H1 (cell line): ENCODE results near the gene FLNC. TPM values are rescaled to one million over a fixed set of nuclear protein-coding genes. Genes with fewer than 3 reads are reported as not detected.

Experiments
- CTCF ChIA-PET: fragments of 300-600 bp; sonication (Branson Sonifier 250); formaldehyde crosslinking; loops from one replicate; lab custom pipeline; 2021; ENCODE audit not compliant: partially characterized antibody; lab: Charles Lee
- POLR2A ChIA-PET: fragments of 300-600 bp; sonication (Branson Sonifier 250); formaldehyde crosslinking; loops from one replicate; lab custom pipeline; 2021; ENCODE audit warnings: inconsistent platforms; ENCODE audit not compliant: partially characterized antibody; lab: Charles Lee
- DNase-seq, 2 experiments: peaks; one replicate each; pipeline versions ENCODE4 v3.0.0 to v3.0.0-alpha.2; 2010 to 2022; ENCODE audit warnings: low spot score in 2 of 2, low read depth in 1 of 2, mixed read lengths in 1 of 2
- FAIRE-seq: peaks from 2 replicates; lab custom pipeline; 2011; peaks lifted over from hg19 to GRCh38; lab: Jason Lieb, UNC
- H2AFZ ChIP-seq: 2 replicates; pipeline ENCODE4 v1.8.1; 2012; ENCODE audit warnings: low read length, inconsistent platforms
- H2AK5ac ChIP-seq: 2 replicates; pipeline ENCODE4 v1.6.1; 2013; ENCODE audit warnings: low read depth, low read length
- H2BK120ac ChIP-seq: replicated peaks from 2 replicates; pipeline ENCODE3; 2013; ENCODE audit warnings: low read depth, low read length, inconsistent platforms
- H2BK12ac ChIP-seq: 2 replicates; pipeline ENCODE4 v1.6.1; 2013; ENCODE audit warnings: low read depth, low read length
- H2BK15ac ChIP-seq: 2 replicates; pipeline ENCODE4 v1.6.1; 2013; ENCODE audit warnings: low read length
- H2BK20ac ChIP-seq: 2 replicates; pipeline ENCODE4 v1.6.1; 2013; ENCODE audit warnings: low read length
- H2BK5ac ChIP-seq: 2 replicates; pipeline ENCODE4 v1.6.1; 2013; ENCODE audit warnings: low read depth, low read length
- H3K14ac ChIP-seq: 2 replicates; pipeline ENCODE4 v1.6.1; 2013; ENCODE audit warnings: inconsistent platforms; ENCODE audit not compliant: insufficient read length
- H3K18ac ChIP-seq: 2 replicates; pipeline ENCODE4 v1.6.1; 2013; ENCODE audit warnings: low read length; ENCODE audit errors: extremely low read depth
- H3K23ac ChIP-seq: 2 replicates; pipeline ENCODE4 v1.6.1; 2013; ENCODE audit warnings: inconsistent platforms; ENCODE audit not compliant: insufficient read length
- H3K23me2 ChIP-seq: 2 replicates; pipeline ENCODE4 v1.6.1; 2013; ENCODE audit warnings: low read depth, low read length
- H3K27ac ChIP-seq: 2 replicates; pipeline ENCODE4 v1.6.1; 2011; ENCODE audit warnings: low read depth, low read length, inconsistent platforms
- H3K27me3 ChIP-seq, 4 experiments: replicated peaks in 1 of 4; 1 replicate in 1 of 4; 2 replicates in 3 of 4; pipeline versions ENCODE4 v1.6.1 to v1.8.1; 2011 to 2013; ENCODE audit warnings: low read length in 3 of 4, mild to moderate bottlenecking in 3 of 4, inconsistent platforms in 2 of 4, mixed read lengths in 2 of 4, moderate library complexity in 1 of 4; ENCODE audit not compliant: control insufficient read depth in 3 of 4, insufficient read depth in 3 of 4; ENCODE audit errors: extremely low read depth in 1 of 4
- H3K36me3 ChIP-seq, 4 experiments: 2 replicates each; pipeline versions ENCODE4 v1.6.1 to v1.8.1; 2011 to 2013; ENCODE audit warnings: mild to moderate bottlenecking in 4 of 4, low read length in 3 of 4, moderate library complexity in 2 of 4, control low read depth in 1 of 4, inconsistent platforms in 1 of 4; ENCODE audit not compliant: insufficient read depth in 4 of 4, control insufficient read depth in 2 of 4
- H3K4ac ChIP-seq: replicated peaks from 2 replicates; pipeline ENCODE3; 2013; ENCODE audit warnings: low read length, low read depth, mixed read lengths, inconsistent platforms; ENCODE audit not compliant: insufficient read length
- H3K4me1 ChIP-seq, 4 experiments: replicated peaks in 1 of 4; 1 replicate in 1 of 4; 2 replicates in 3 of 4; pipeline versions ENCODE4 v1.6.1 to v1.8.1; 2011 to 2013; ENCODE audit warnings: low read length in 3 of 4, inconsistent platforms in 2 of 4, mixed read lengths in 1 of 4; ENCODE audit not compliant: insufficient read depth in 4 of 4, control insufficient read depth in 3 of 4
- H3K4me2 ChIP-seq, 2 experiments: 2 replicates each; pipeline versions ENCODE4 v1.6.1 to v1.8.1; 2011 to 2013; ENCODE audit warnings: low read depth in 2 of 2, low read length in 2 of 2, control low read depth in 1 of 2, inconsistent platforms in 1 of 2, mild to moderate bottlenecking in 1 of 2; ENCODE audit not compliant: insufficient read depth in 1 of 2
- H3K4me3 ChIP-seq, 4 experiments: fragments of 200-600, 300-600 bp in 1 of 4; sonication (generic), shearing (Covaris generic), sonication (Bioruptor Twin) in 1 of 4; 2 replicates each; pipeline versions ENCODE4 v1.5.1 to v1.8.1; 2011 to 2016; ENCODE audit warnings: low read length in 4 of 4, low read depth in 3 of 4, control low read depth in 2 of 4, inconsistent platforms in 2 of 4, mild to moderate bottlenecking in 2 of 4, mixed read lengths in 1 of 4, moderate library complexity in 1 of 4; ENCODE audit not compliant: insufficient read depth in 2 of 4; ENCODE audit errors: extremely low read depth in 1 of 4
- H3K56ac ChIP-seq: replicated peaks from 2 replicates; pipeline ENCODE3; 2013; ENCODE audit warnings: low read depth, mild to moderate bottlenecking, mixed read lengths, low read length, inconsistent platforms; ENCODE audit not compliant: insufficient read length
- H3K79me1 ChIP-seq: 2 replicates; pipeline ENCODE4 v1.6.1; 2013; ENCODE audit warnings: low read depth, low read length, control low read depth
- H3K79me2 ChIP-seq, 2 experiments: 2 replicates each; pipeline versions ENCODE4 v1.6.1 to v1.8.1; 2012 to 2013; ENCODE audit warnings: low read length in 2 of 2, mild to moderate bottlenecking in 2 of 2, inconsistent platforms in 1 of 2; ENCODE audit not compliant: insufficient read depth in 2 of 2, control insufficient read depth in 1 of 2
- H3K9ac ChIP-seq, 4 experiments: replicated peaks in 1 of 4; 1 replicate in 1 of 4; 2 replicates in 3 of 4; pipeline versions ENCODE4 v1.6.1 to v1.8.1; 2011 to 2013; ENCODE audit warnings: low read depth in 3 of 4, low read length in 3 of 4, control low read depth in 2 of 4, mild to moderate bottlenecking in 2 of 4, moderate library complexity in 2 of 4, inconsistent platforms in 1 of 4; ENCODE audit errors: extremely low read depth in 1 of 4
- H3K9me3 ChIP-seq, 2 experiments: 2 replicates each; pipeline versions ENCODE4 v1.6.1 to v1.8.1; 2012 to 2013; ENCODE audit warnings: mild to moderate bottlenecking in 2 of 2, moderate library complexity in 2 of 2, control low read depth in 1 of 2, inconsistent platforms in 1 of 2, low read depth in 1 of 2, low read length in 1 of 2, mixed read lengths in 1 of 2; ENCODE audit not compliant: insufficient read depth in 2 of 2
- H4K20me1 ChIP-seq, 2 experiments: replicated peaks in 1 of 2; 2 replicates each; pipeline versions ENCODE3 to v1.8.1; 2011 to 2013; ENCODE audit warnings: inconsistent platforms in 2 of 2, low read length in 2 of 2, mild to moderate bottlenecking in 1 of 2; ENCODE audit not compliant: insufficient read depth in 2 of 2, control insufficient read depth in 1 of 2
- H4K5ac ChIP-seq: 2 replicates; pipeline ENCODE4 v1.6.1; 2013; ENCODE audit warnings: low read length, low read depth, mixed read lengths, inconsistent platforms; ENCODE audit not compliant: insufficient read length
- H4K8ac ChIP-seq: 2 replicates; pipeline ENCODE4 v1.8.0; 2013; ENCODE audit warnings: mild to moderate bottlenecking, moderate library complexity, low read length, inconsistent platforms; ENCODE audit not compliant: insufficient read depth; ENCODE audit errors: extremely low read depth
- H4K91ac ChIP-seq: replicated peaks from 2 replicates; pipeline ENCODE3; 2013; ENCODE audit warnings: low read length, mixed read lengths, inconsistent platforms; ENCODE audit not compliant: insufficient read length
- CHD2 ChIP-seq: IDR thresholded peaks from 2 replicates; pipeline ENCODE4 v1.6.1; 2012; ENCODE audit warnings: low read length, improper control_type of control experiment
- EP300 ChIP-seq, 2 experiments: IDR thresholded peaks; 1 replicate in 1 of 2; 2 replicates in 1 of 2; pipeline ENCODE4 v1.6.1; 2011 to 2012; ENCODE audit warnings: low read depth in 2 of 2, low read length in 2 of 2, mild to moderate bottlenecking in 2 of 2, borderline replicate concordance in 1 of 2, inconsistent platforms in 1 of 2, moderate library complexity in 1 of 2
- KDM1A ChIP-seq: fragments of 200-600, 300-600 bp; sonication (generic); IDR thresholded peaks from 2 replicates; pipeline ENCODE4 v1.7.1; 2016; ENCODE audit warnings: mild to moderate bottlenecking, low read length, borderline replicate concordance
- NANOG ChIP-seq: IDR thresholded peaks from 2 replicates; pipeline ENCODE4 v1.6.1; 2011; ENCODE audit warnings: low read length, low read depth, mild to moderate bottlenecking, inconsistent platforms; ENCODE audit not compliant: insufficient read depth, poor library complexity, severe bottlenecking
- TAF1 ChIP-seq: IDR thresholded peaks from 2 replicates; pipeline ENCODE4 v1.6.1; 2011; ENCODE audit warnings: mild to moderate bottlenecking, low read depth, low read length
- WGBS, 2 experiments: shearing (Covaris generic) in 1 of 2; methylation state at CpG; one replicate each; pipeline versions ENCODE4 v1.1.6 to v1.1.7; 2013 to 2015; ENCODE audit warnings: low lambda C conversion rate in 2 of 2, mixed read lengths in 2 of 2, inconsistent platforms in 1 of 2, low coverage in 1 of 2, missing lambda C conversion rate in 1 of 2; ENCODE audit not compliant: insufficient replicate concordance in 2 of 2, insufficient coverage in 1 of 2, insufficient read length in 1 of 2; ENCODE audit errors: extremely low coverage in 1 of 2, missing lambda C conversion rate in 1 of 2; 5-methylcytosine and 5-hydroxymethylcytosine counted together
- polyA plus RNA-seq, 7 experiments: library from polyadenylated mRNA; depleted of rRNA in 3 of 7; stranded (reverse) in 5 of 7; unstranded in 2 of 7; fragments of >200 nt in 5 of 7; fragments of 200-250 nt in 2 of 7; gene quantifications; 1 replicate in 5 of 7; 2 replicates in 1 of 7; 4 replicates in 1 of 7; pipeline versions ENCODE4 v1.2.1 to v1.2.3, GENCODE V29; 2011 to 2013; ENCODE audit warnings: missing spikeins in 2 of 7, mixed read lengths in 2 of 7
- total RNA-seq: library from RNA; stranded (reverse); fragmentation: NEBNext Ultra II Directional; extraction: Animal tissue kit (Norgen Biotek cat#: 25700); gene quantifications from 2 replicates; pipeline ENCODE4 v1.2.1, GENCODE V29; 2021
- TF ChIP-seq, protein P1 (sequence below), 3 experiments: IDR thresholded peaks; 1 replicate in 2 of 3; 2 replicates in 1 of 3; pipeline versions ENCODE4 v1.5.1 to v1.6.1; 2011; ENCODE audit warnings: low read length in 3 of 3, mild to moderate bottlenecking in 3 of 3, inconsistent platforms in 2 of 3, low read depth in 1 of 3, moderate library complexity in 1 of 3; ENCODE audit not compliant: insufficient read depth in 1 of 3; ENCODE audit errors: control extremely low read depth in 1 of 3
- TF ChIP-seq, protein P2 (sequence below): IDR thresholded peaks from 2 replicates; pipeline ENCODE4 v1.6.1; 2012; ENCODE audit warnings: inconsistent platforms

Gene FLNC
- total and polyA plus RNA-seq, 2 of the 8 experiments (the other 6 are each of a cell fraction or from before 2014, with no cell fraction given), result 1.9 to 10.7 TPM

DNA sequence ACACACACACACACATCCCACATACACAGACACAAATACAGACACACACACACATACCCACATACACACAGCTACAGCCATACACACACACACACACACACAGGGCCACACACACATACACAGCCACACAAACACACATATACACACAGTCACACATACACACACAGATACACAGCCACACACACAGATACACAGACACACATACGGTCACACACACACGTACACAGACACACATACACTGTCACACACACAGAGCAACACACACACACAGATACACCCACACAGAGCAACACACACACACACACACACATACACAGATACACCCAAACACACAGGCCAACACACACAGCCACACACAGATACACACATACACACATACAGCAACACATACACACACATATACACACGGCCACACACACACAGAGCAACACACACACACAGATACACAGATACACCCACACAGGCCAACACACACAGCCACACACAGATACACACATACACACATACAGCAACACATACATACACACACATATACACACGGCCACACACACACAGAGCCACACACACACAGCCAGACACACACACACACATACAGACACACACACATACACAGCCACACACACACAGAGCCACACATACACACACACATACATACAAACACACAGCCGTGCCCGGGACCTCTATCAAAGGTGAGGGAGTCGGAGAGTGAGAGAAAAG lies 58.0 kb downstream of the FLNC start:
- no peak overlapping the region; the same call in 1 of the 2 replicates for H2BK5ac ChIP-seq
- no peak overlapping the region for H2AFZ ChIP-seq
- no peak for DNase-seq
- H3K27me3 ChIP-seq, result peaks cover 0 to 7% (median 4%) of the 10 kb centered on the region in 4 experiments; a peak in 4 of 7 replicates
- peak overlapping the region; percentile 88 for H4K91ac ChIP-seq
- H3K23ac ChIP-seq, result peak overlapping the region; percentile 74
- ChIA-PET POLR2A (no interaction called here), CTCF (interaction anchor here (1.4 to 2.0 kb wide), 2 partner anchors 8 to 16 kb away, joined by 4 to 8 read pairs; no protein-coding TSS in a partner anchor)
- H3K4me2 ChIP-seq, result peak overlapping the region in 1 of 2 experiments; percentile 47; a peak in 2 of 4 replicates
- H4K5ac ChIP-seq, result no peak overlapping the region
- H3K36me3 ChIP-seq, result no peaks in the 10 kb centered on the region
- no peak overlapping the region for H3K4me3 ChIP-seq
- no peaks in the 10 kb centered on the region for H3K9me3 ChIP-seq
- no peak overlapping the region for H2BK15ac ChIP-seq
- H3K4ac ChIP-seq, result peak overlapping the region; percentile 57
- H3K14ac ChIP-seq, result no peak overlapping the region
- no peak overlapping the region for H3K27ac ChIP-seq
- H2BK120ac ChIP-seq, result no peak overlapping the region
- no peak overlapping the region for H4K8ac ChIP-seq
- WGBS, 2 experiments, result 85% methylated on average over 7 of the region's 7 CpGs; no CpG with 5 or more reads in 1 of the 2 experiments
- H3K23me2 ChIP-seq, result peaks cover 20% of the 10 kb centered on the region; the same call in 1 of the 2 replicates
- H3K4me1 ChIP-seq, result peaks cover 0 to 19% (median 13%) of the 10 kb centered on the region in 4 experiments; a peak in 5 of 7 replicates
- peak overlapping the region; percentile 7; the same call in 1 of the 2 replicates for H3K18ac ChIP-seq
- H3K9ac ChIP-seq, result no peak overlapping the region; a peak in 1 of 7 replicates
- peak overlapping the region; percentile 37 for H2BK20ac ChIP-seq
- H3K79me1 ChIP-seq, result 0 out of 2 replicates have a peak, but pooled peaks cover 7% of the 10 kb centered on the region
- H4K20me1 ChIP-seq, result peaks cover 0 to 13% of the 10 kb centered on the region in 2 experiments
- peak; percentile 73 for FAIRE-seq
- H3K56ac ChIP-seq, result peak overlapping the region; percentile 100
- peak overlapping the region; percentile 5; the same call in 1 of the 2 replicates for H2BK12ac ChIP-seq
- H2AK5ac ChIP-seq, result peak overlapping the region; percentile 18
- H3K79me2 ChIP-seq, result no peaks in the 10 kb centered on the region
- TF ChIP-seq KDM1A, result no peak
- no peak for TF ChIP-seq CHD2
- TF ChIP-seq NANOG, result no peak
- TF ChIP-seq, protein P1, sequence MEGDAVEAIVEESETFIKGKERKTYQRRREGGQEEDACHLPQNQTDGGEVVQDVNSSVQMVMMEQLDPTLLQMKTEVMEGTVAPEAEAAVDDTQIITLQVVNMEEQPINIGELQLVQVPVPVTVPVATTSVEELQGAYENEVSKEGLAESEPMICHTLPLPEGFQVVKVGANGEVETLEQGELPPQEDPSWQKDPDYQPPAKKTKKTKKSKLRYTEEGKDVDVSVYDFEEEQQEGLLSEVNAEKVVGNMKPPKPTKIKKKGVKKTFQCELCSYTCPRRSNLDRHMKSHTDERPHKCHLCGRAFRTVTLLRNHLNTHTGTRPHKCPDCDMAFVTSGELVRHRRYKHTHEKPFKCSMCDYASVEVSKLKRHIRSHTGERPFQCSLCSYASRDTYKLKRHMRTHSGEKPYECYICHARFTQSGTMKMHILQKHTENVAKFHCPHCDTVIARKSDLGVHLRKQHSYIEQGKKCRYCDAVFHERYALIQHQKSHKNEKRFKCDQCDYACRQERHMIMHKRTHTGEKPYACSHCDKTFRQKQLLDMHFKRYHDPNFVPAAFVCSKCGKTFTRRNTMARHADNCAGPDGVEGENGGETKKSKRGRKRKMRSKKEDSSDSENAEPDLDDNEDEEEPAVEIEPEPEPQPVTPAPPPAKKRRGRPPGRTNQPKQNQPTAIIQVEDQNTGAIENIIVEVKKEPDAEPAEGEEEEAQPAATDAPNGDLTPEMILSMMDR (IDR thresholded peaks at IDR 0.05; ENCODE audit: control extremely low read depth in 1 of 3, insufficient read depth in 1 of 3, low read depth in 1 of 3, low read length in 3 of 3), result no peak
- TF ChIP-seq, protein P2, sequence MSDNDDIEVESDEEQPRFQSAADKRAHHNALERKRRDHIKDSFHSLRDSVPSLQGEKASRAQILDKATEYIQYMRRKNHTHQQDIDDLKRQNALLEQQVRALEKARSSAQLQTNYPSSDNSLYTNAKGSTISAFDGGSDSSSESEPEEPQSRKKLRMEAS, result no peak
- TF ChIP-seq TAF1, result no peak
- no peak for TF ChIP-seq EP300 (IDR thresholded peaks at IDR 0.05; ENCODE audit: borderline replicate concordance in 1 of 2, low read depth in 2 of 2, low read length in 2 of 2)
